ENCODE data around the gene RNF166. TPM values are rescaled to one million over a fixed set of nuclear protein-coding genes. Genes with fewer than 3 reads are reported as not detected.

Gene RNF166
- polyA plus RNA-seq, 1 experiment = 6.8 TPM

GRCh38 chr16:88662222-88662842 is 43.9 kb downstream of the RNF166 start:
- Histone ChIP-seq H3K27ac (ENCODE audit: low read depth, low read length) (no peak overlapping the region), H3K4me3 (ENCODE audit: low read depth, low read length) (peak overlapping the region; percentile 84), H3K27me3 (ENCODE audit: control insufficient read depth, insufficient read depth, low read length) (no peaks in the 10 kb centered on the region), H3K9me3 (ENCODE audit: control insufficient read depth, insufficient read depth, low read length) (no peaks in the 10 kb centered on the region; the same call in 1 of the 2 replicates)
- no peak for DNase-seq (ENCODE audit: low read depth, low spot score)
- CTCF ChIA-PET = interaction anchor here (1.0 kb wide), 1 partner anchor 75 kb away, joined by 4 read pairs; no protein-coding TSS in a partner anchor
- POLR2A ChIA-PET = interaction anchor here (0.7 to 1.6 kb wide), 4 partner anchors 13 to 92 kb away, joined by 3 to 4 read pairs (median 3); partner anchors contain the start of gene ZC3H18
- TF ChIP-seq CTCF (IDR thresholded peaks at IDR 0.05; ENCODE audit: low read depth, low read length) = no peak

- Histone ChIP-seq H3K27me3 (ENCODE audit: control insufficient read depth, insufficient read depth, low read length) (no peaks in the 10 kb centered on the region), H3K27ac (ENCODE audit: low read depth, low read length) (no peak overlapping the region), H3K4me3 (ENCODE audit: low read depth, low read length) (peak overlapping the region; percentile 27; the same call in 1 of the 2 replicates), H3K9me3 (ENCODE audit: control insufficient read depth, insufficient read depth, low read length) (no peaks in the 10 kb centered on the region; the same call in 1 of the 2 replicates)
- POLR2A ChIA-PET = interaction anchor here (1.6 kb wide), 1 partner anchor 22 kb away, joined by 4 read pairs; no protein-coding TSS in a partner anchor
- no peak for TF ChIP-seq CTCF (IDR thresholded peaks at IDR 0.05; ENCODE audit: low read depth, low read length)
- CTCF ChIA-PET = no interaction called here
- no peak for DNase-seq (ENCODE audit: low read depth, low spot score)
These were observed 44.7 kb downstream of the RNF166 start for GRCh38 chr16:88661468-88661867.

- DNase-seq (ENCODE audit: low read depth, low spot score) = no peak
- H3K27me3 ChIP-seq (ENCODE audit: control insufficient read depth, insufficient read depth, low read length) = no peaks in the 10 kb centered on the region
- H3K4me3 ChIP-seq (ENCODE audit: low read depth, low read length) = no peak overlapping the region
- CTCF ChIA-PET = no interaction called here
- TF ChIP-seq CTCF (IDR thresholded peaks at IDR 0.05; ENCODE audit: low read depth, low read length) = no peak
- POLR2A ChIA-PET = no interaction called here
- no peak overlapping the region for H3K27ac ChIP-seq (ENCODE audit: low read depth, low read length)
- H3K9me3 ChIP-seq (ENCODE audit: control insufficient read depth, insufficient read depth, low read length) = no peaks in the 10 kb centered on the region; the same call in 1 of the 2 replicates
These were observed 47.0 kb downstream of the RNF166 start for GRCh38 chr16:88659160-88659559.

- ChIA-PET CTCF (no interaction called here), POLR2A (no interaction called here)
- Histone ChIP-seq H3K4me3 (ENCODE audit: low read depth, low read length) (no peak overlapping the region), H3K9me3 (ENCODE audit: control insufficient read depth, insufficient read depth, low read length) (no peaks in the 10 kb centered on the region; the same call in 1 of the 2 replicates), H3K27ac (ENCODE audit: low read depth, low read length) (no peak overlapping the region), H3K27me3 (ENCODE audit: control insufficient read depth, insufficient read depth, low read length) (no peaks in the 10 kb centered on the region)
- no peak for TF ChIP-seq CTCF (IDR thresholded peaks at IDR 0.05; ENCODE audit: low read depth, low read length)
- DNase-seq (ENCODE audit: low read depth, low spot score) = no peak
These were observed 47.5 kb downstream of the RNF166 start for GRCh38 chr16:88658714-88659113.

GRCh38 chr16:88657371-88657770 is 48.8 kb downstream of the RNF166 start:
- H3K27me3 ChIP-seq (ENCODE audit: control insufficient read depth, insufficient read depth, low read length) = no peaks in the 10 kb centered on the region
- no peak overlapping the region for H3K27ac ChIP-seq (ENCODE audit: low read depth, low read length)
- no peak overlapping the region for H3K4me3 ChIP-seq (ENCODE audit: low read depth, low read length)
- no peaks in the 10 kb centered on the region; the same call in 1 of the 2 replicates for H3K9me3 ChIP-seq (ENCODE audit: control insufficient read depth, insufficient read depth, low read length)
- TF ChIP-seq CTCF (IDR thresholded peaks at IDR 0.05; ENCODE audit: low read depth, low read length) = no peak
- ChIA-PET POLR2A (no interaction called here), CTCF (no interaction called here)
- no peak for DNase-seq (ENCODE audit: low read depth, low spot score)
